Measurements from ENCODE around the gene THOC6.
A peak's percentile ranks its signal among the peaks of the same experiment; 100 is the strongest.
"Not testable (repeated sequence)": the region's sequence is repeated elsewhere in the genome, so short reads cannot be mapped to it uniquely, and the experiment has no call there.

THOC6 gene

GRCh38 chr16:3057181-3058138 lies 33.6 kb downstream of the THOC6 start:
- DNase-seq, result no peak

GRCh38 chr16:3058139-3059030 lies 34.5 kb downstream of the THOC6 start:
- peak; percentile 70 for DNase-seq

- peak; percentile 90 for DNase-seq
These were observed 35.3 kb downstream of the THOC6 start for GRCh38 chr16:3059041-3059722.

GRCh38 chr16:3059723-3060242 lies 35.9 kb downstream of the THOC6 start:
- no peak for DNase-seq

GRCh38 chr16:3060339-3061127 lies 36.7 kb downstream of the THOC6 start:
- no peak for DNase-seq

- DNase-seq, result no peak
These were observed 38.7 kb downstream of the THOC6 start for GRCh38 chr16:3062553-3062952.

DNA sequence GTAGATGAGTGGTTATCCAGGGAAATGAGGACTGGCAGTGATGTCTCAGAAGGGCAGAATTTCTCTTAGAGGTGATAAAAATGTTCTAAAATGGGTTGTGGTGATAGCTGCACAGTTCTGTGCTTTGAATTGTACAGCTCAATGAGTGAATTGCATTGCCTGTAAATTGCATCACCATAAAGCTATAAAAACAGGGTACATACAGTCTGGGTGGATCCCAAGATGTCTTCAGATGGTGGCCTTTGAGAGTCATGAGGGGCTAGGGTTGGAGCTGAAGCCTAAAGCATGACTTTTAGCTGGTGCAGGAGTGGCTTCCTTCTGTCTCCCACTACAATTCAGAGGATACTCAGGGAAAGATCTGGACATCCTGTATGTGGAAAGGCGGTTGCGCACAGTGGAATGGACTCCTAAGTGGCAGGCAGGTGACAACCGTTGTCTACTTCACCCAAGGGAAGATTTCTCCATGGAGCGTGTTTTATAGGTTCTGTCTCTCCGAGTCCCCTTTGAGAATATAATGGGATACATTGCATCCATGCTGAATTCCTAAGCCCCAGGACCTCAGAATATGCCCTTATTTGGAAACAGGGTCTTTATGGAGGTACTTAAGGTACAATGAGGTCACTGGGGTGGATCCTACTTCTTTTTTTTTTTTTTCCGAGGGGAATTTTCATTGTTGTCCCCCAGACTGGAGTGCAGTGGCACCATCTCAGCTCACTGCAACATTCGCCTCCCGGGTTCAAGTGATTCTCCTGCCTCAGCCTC lies 40.0 kb downstream of the THOC6 start:
- DNase-seq, result no peak

DNA sequence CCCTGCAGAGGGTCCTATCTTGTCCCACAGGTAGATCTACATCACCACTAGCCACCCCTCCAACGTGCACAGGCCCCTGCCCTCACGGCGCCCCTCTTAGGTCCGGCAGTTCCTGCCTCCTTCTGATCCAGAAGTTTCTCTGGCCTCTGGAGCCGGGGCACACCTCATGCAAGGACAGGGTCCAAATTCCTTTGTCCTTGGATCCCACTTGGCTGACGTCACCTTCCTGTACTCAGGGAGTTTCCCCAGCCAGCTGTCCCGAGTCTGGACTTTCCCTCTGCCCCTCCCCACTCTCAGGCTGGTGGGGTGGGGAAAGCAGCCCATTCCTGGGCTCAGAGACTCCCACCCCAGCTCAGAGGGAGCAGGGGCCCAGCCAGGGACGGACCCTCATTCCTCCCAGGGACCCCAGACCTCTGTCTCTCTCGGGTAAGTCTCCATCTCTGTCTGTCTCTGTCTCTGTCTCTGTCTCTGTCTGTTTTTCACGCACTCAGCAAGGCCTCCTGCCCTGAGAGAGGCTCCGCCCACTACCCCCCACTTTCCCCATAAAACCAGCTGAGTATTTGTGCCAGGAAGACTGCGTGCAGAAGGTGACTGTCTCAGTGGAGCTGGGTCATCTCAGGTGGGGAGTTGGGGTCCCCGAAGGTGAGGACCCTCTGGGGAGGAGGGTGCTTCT lies 41.4 kb downstream of the THOC6 start, which contains the start of gene IL32:
IL32 (plus strand) TSS at position 572 of the 673 bp plus-strand sequence. CDS start 172 bp downstream, outside the sequence.
- peak; percentile 90 for DNase-seq

DNA sequence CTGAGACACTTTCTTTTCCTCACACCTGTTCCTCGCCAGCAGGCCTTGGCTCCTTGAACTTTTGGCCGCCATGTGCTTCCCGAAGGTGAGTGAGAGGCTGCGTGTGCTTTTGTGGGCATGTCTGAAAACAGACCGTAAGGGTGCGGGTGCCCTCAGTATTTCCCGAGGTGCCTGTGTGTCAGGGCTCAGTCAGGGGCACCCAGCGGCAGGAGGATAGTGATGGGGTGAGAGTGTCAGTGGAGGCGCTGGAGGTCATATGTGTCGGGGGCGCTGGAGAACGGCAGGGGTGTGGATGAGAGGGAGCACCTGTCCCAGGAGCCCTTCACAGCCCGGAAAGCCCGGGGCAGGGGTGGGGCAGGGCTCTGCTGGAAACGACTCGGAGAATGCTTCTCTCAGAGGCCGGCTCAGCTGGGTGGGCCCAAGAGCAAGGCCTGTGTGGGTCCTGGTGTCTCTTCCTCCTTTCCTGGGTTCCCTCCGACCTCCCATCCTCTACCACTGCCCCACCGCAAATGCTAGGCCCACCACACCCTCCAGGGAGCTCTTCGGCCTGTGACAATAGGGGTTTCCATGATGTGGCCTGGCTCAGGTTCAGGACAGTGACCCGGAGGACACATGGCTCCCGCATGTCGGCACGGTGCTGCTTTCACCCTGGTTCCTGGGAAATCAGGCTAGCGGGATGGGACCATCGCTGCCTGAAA lies 42.1 kb downstream of the THOC6 start:
- DNase-seq, result peak; percentile 52

- no peak for DNase-seq
These were observed 42.6 kb downstream of the THOC6 start for GRCh38 chr16:3066440-3066748.

DNA sequence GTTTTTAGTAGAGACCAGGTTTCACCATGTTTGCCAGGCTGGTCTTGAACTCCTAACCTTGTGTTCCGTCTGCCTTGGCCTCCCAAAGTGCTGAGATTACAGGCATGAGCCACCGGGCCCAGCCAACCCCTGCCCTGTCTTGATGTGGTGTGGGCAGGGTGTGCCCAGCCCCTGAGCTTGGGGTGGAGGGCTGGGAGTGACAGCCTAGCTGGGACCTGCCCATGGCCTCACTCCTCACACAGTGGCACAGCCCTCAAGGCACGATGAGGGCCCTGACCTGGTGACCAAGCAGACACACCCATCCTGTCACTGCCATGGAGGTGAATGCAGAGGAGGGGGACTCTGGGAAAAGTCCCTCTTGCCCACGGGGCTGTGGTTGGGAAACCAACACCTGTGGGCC lies 44.7 kb downstream of the THOC6 start:
- DNase-seq, result peak; percentile 38

DNA sequence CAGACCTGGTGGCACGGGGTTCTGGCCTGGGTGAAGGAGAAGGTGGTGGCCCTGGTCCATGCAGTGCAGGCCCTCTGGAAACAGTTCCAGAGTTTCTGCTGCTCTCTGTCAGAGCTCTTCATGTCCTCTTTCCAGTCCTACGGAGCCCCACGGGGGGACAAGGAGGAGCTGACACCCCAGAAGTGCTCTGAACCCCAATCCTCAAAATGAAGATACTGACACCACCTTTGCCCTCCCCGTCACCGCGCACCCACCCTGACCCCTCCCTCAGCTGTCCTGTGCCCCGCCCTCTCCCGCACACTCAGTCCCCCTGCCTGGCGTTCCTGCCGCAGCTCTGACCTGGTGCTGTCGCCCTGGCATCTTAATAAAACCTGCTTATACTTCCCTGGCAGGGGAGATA lies 45.3 kb downstream of the THOC6 start:
- not testable (repeated sequence) for DNase-seq

DNA sequence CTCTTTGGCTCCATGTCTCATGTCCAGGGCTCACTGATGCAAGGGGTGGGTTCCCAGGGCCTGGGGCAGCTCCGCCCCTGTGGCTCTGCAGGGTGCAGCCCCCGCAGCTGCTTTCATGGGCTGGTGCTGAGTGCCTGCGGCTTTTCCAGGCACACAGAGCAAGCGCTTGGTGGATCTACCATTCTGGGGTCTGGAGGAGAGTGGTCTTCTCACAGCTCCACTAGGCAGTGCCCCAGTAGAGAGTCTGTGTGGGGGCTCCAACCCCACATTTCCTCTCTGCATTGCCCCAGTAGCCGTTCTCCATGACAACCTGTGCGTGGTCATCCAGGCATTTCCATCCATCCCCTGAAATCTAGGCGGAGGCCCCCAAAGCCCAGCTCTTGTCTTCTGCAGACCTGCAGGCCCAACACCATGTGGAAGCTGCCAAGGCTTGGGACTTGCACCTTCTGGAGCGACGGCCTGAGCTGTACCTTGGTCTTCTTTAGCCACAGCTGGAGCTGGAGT lies 46.8 kb downstream of the THOC6 start:
- no peak for DNase-seq

DNA sequence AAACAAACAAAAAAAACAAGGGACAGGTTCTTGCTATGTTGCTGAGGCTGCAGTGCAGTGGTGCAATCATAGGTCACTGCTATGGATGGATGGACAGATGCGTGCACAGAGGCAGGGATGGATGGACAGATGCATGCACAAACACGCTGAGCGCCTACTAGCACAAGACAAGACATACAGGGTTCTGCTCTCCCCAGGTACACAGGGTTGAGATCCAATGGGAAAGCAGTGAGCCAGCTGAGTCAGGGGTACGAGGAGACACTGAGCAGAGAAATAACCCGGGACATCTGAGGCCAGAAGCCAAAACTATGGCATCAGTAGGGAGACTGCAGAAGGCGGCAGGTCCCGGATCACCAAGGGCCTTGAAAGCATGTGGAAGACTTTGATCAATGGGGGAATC lies 47.8 kb downstream of the THOC6 start:
- DNase-seq, result no peak

GRCh38 chr16:3072148-3072547 lies 48.3 kb downstream of the THOC6 start:
- peak; percentile 54 for DNase-seq

- peak; percentile 40 for DNase-seq
These were observed 48.9 kb downstream of the THOC6 start for GRCh38 chr16:3072576-3073263.

DNA sequence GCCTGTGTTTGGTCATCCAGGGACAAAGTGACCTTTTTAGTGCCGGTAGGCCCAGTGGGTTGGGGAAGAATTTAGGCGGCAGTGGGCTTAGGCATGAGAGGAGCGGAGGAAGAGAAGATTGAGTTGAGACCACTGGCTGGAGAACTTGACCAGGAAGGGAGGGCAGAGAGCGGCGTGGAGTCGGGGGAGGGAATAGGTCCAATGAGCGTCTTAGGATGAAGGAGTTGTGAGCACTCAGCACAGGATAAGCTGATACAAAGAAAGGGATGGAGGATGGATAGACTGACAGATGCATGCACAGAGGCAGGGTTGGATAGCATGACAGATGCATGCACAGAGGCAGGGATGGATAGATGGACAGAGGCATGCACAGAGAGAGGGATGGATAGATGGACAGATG lies 49.6 kb downstream of the THOC6 start:
- no peak for DNase-seq

- DNase-seq, result peak; percentile 91
These were observed 51.2 kb downstream of the THOC6 start for GRCh38 chr16:3074860-3075522.

Data from CD4-positive, alpha-beta T cell treated with Interleukin-6 for 4 hours (primary cell).